ENCODE data around the gene CCDC197.

DNA sequence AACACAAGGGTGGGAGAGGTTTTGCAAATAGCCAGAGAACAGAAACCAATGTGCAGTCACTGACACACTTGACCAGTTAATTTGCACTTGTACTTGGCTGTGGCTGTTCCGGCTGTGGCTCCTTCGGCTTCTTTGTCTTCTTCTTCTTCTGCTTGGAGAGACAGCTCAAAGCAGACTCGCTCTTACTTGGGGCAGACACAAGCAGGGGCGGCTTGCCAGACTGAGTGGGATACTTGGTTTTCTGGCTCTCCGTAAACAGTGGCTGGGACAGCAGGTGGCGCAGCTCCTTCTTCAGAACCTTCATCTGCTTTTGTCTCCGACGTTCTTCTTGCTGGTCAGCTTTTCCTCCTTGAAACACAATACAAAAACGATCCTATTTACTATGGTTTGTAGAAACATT lies 54.0 kb downstream of the CCDC197 start:
- TF ChIP-seq, protein P1, sequence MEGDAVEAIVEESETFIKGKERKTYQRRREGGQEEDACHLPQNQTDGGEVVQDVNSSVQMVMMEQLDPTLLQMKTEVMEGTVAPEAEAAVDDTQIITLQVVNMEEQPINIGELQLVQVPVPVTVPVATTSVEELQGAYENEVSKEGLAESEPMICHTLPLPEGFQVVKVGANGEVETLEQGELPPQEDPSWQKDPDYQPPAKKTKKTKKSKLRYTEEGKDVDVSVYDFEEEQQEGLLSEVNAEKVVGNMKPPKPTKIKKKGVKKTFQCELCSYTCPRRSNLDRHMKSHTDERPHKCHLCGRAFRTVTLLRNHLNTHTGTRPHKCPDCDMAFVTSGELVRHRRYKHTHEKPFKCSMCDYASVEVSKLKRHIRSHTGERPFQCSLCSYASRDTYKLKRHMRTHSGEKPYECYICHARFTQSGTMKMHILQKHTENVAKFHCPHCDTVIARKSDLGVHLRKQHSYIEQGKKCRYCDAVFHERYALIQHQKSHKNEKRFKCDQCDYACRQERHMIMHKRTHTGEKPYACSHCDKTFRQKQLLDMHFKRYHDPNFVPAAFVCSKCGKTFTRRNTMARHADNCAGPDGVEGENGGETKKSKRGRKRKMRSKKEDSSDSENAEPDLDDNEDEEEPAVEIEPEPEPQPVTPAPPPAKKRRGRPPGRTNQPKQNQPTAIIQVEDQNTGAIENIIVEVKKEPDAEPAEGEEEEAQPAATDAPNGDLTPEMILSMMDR (IDR thresholded peaks at IDR 0.05) = peak; percentile 20; the same call in 1 of the 2 replicates
- TF ChIP-seq ZFX (IDR thresholded peaks at IDR 0.05; ENCODE audit: borderline replicate concordance) = no peak

Data from 22Rv1 (cell line).